Stimulated activated memory B cell treated with anti-CD40 and anti-IgM and Interleukin-4, amounts not matched to agents 10 μg/mL and 1 μg/mL and 100 μg/mL, for 72 hours (primary cell): Measurements from ENCODE around the gene CHRDL2.
A peak's percentile ranks its signal among the peaks of the same experiment; 100 is the strongest.

Experiments used
- ATAC-seq: fragments of 150-1000 bp; cut with Tn5 transposase; 2 replicates; pipeline ENCODE4 v1.10.0; 2021
- H3K27ac Mint-ChIP-seq: one replicate; pipeline ENCODE4 v1.8.0; 2022; ENCODE audit warnings: mild to moderate bottlenecking, mixed read lengths
- H3K27me3 Mint-ChIP-seq: one replicate; pipeline ENCODE4 v1.8.0; 2022; ENCODE audit warnings: mixed read lengths
- H3K36me3 Mint-ChIP-seq: one replicate; pipeline ENCODE4 v1.8.0; 2022; ENCODE audit warnings: mixed read lengths
- H3K4me1 Mint-ChIP-seq: one replicate; pipeline ENCODE4 v1.8.0; 2022; ENCODE audit warnings: mixed read lengths
- H3K4me3 Mint-ChIP-seq: one replicate; pipeline ENCODE4 v1.8.0; 2022; ENCODE audit warnings: mild to moderate bottlenecking, moderate library complexity, mixed read lengths
- H3K9me3 Mint-ChIP-seq: one replicate; pipeline ENCODE4 v1.8.0; 2022; ENCODE audit warnings: mixed read lengths

Gene CHRDL2

GRCh38 chr11:74707602-74708510 is 23.4 kb downstream of the CHRDL2 start:
- Mint-ChIP-seq H3K9me3 (no peaks in the 10 kb centered on the region), H3K4me3 (no peak overlapping the region), H3K27ac (no peak overlapping the region), H3K36me3 (no peaks in the 10 kb centered on the region), H3K4me1 (no peaks in the 10 kb centered on the region), H3K27me3 (no peaks in the 10 kb centered on the region)
- no peak for ATAC-seq

- H3K9me3 Mint-ChIP-seq: no peaks in the 10 kb centered on the region
- H3K27ac Mint-ChIP-seq: no peak overlapping the region
- ATAC-seq: no peak
- H3K36me3 Mint-ChIP-seq: no peaks in the 10 kb centered on the region
- H3K27me3 Mint-ChIP-seq: no peaks in the 10 kb centered on the region
- no peak overlapping the region for H3K4me3 Mint-ChIP-seq
- no peaks in the 10 kb centered on the region for H3K4me1 Mint-ChIP-seq
Measured at GRCh38 chr11:74707182-74707581, 24.0 kb downstream of the CHRDL2 start.

GRCh38 chr11:74703211-74703610 is 28.0 kb downstream of the CHRDL2 start:
- H3K4me3 Mint-ChIP-seq: no peak overlapping the region
- H3K9me3 Mint-ChIP-seq: no peaks in the 10 kb centered on the region

GRCh38 chr11:74702383-74703007 is 28.7 kb downstream of the CHRDL2 start:
- no peak overlapping the region for H3K27ac Mint-ChIP-seq
- peak; percentile 60 for ATAC-seq

More at GRCh38 chr11:74703211-74703610, 28.0 kb downstream of the CHRDL2 start:
- Mint-ChIP-seq H3K27me3 (peaks cover 12% of the 10 kb centered on the region), H3K4me1 (no peaks in the 10 kb centered on the region), H3K27ac (no peak overlapping the region), H3K36me3 (no peaks in the 10 kb centered on the region)
- no peak for ATAC-seq

GRCh38 chr11:74701351-74701750 is 29.9 kb downstream of the CHRDL2 start:
- Mint-ChIP-seq H3K27me3 (peaks cover 28% of the 10 kb centered on the region), H3K4me1 (peaks cover 9% of the 10 kb centered on the region), H3K27ac (no peak overlapping the region), H3K36me3 (no peaks in the 10 kb centered on the region), H3K4me3 (no peak overlapping the region), H3K9me3 (no peaks in the 10 kb centered on the region)
- ATAC-seq: no peak

More at GRCh38 chr11:74702383-74703007, 28.7 kb downstream of the CHRDL2 start:
- H3K4me3 Mint-ChIP-seq: no peak overlapping the region
- no peaks in the 10 kb centered on the region for H3K36me3 Mint-ChIP-seq
- H3K9me3 Mint-ChIP-seq: no peaks in the 10 kb centered on the region
- peaks cover 19% of the 10 kb centered on the region for H3K27me3 Mint-ChIP-seq
- H3K4me1 Mint-ChIP-seq: peaks cover 2% of the 10 kb centered on the region

GRCh38 chr11:74699615-74700396 is 31.4 kb downstream of the CHRDL2 start:
- Mint-ChIP-seq H3K27ac (no peak overlapping the region), H3K4me1 (peaks cover 9% of the 10 kb centered on the region), H3K36me3 (no peaks in the 10 kb centered on the region), H3K9me3 (no peaks in the 10 kb centered on the region), H3K4me3 (no peak overlapping the region), H3K27me3 (peaks cover 28% of the 10 kb centered on the region)
- no peak for ATAC-seq

- Mint-ChIP-seq H3K36me3 (no peaks in the 10 kb centered on the region), H3K27me3 (peaks cover 41% of the 10 kb centered on the region), H3K4me1 (peaks cover 9% of the 10 kb centered on the region), H3K9me3 (no peaks in the 10 kb centered on the region), H3K27ac (no peak overlapping the region), H3K4me3 (no peak overlapping the region)
- no peak for ATAC-seq
Measured at GRCh38 chr11:74697722-74698121, 33.5 kb downstream of the CHRDL2 start.

- H3K27ac Mint-ChIP-seq: no peak overlapping the region
- H3K4me1 Mint-ChIP-seq: peaks cover 9% of the 10 kb centered on the region
- no peaks in the 10 kb centered on the region for H3K36me3 Mint-ChIP-seq
- no peaks in the 10 kb centered on the region for H3K9me3 Mint-ChIP-seq
- peaks cover 41% of the 10 kb centered on the region for H3K27me3 Mint-ChIP-seq
- peak overlapping the region; percentile 42 for H3K4me3 Mint-ChIP-seq
- ATAC-seq: no peak
Measured at GRCh38 chr11:74696939-74697675, 34.1 kb downstream of the CHRDL2 start.

GRCh38 chr11:74696500-74696899 is 34.7 kb downstream of the CHRDL2 start:
- Mint-ChIP-seq H3K36me3 (no peaks in the 10 kb centered on the region), H3K4me3 (no peak overlapping the region), H3K27ac (no peak overlapping the region), H3K9me3 (no peaks in the 10 kb centered on the region), H3K27me3 (peaks cover 41% of the 10 kb centered on the region), H3K4me1 (peaks cover 9% of the 10 kb centered on the region)
- ATAC-seq: no peak

- Mint-ChIP-seq H3K9me3 (no peaks in the 10 kb centered on the region), H3K36me3 (no peaks in the 10 kb centered on the region), H3K4me3 (no peak overlapping the region), H3K27me3 (peaks cover 41% of the 10 kb centered on the region), H3K4me1 (peaks cover 9% of the 10 kb centered on the region), H3K27ac (no peak overlapping the region)
- no peak for ATAC-seq
Measured at GRCh38 chr11:74695705-74696280, 35.4 kb downstream of the CHRDL2 start.

- Mint-ChIP-seq H3K9me3 (no peaks in the 10 kb centered on the region), H3K27me3 (peaks cover 40% of the 10 kb centered on the region), H3K27ac (no peak overlapping the region), H3K4me3 (no peak overlapping the region), H3K4me1 (peaks cover 9% of the 10 kb centered on the region), H3K36me3 (no peaks in the 10 kb centered on the region)
- no peak for ATAC-seq
Measured at GRCh38 chr11:74694136-74694930, 36.9 kb downstream of the CHRDL2 start.

GRCh38 chr11:74693531-74693930 is 37.7 kb downstream of the CHRDL2 start:
- H3K27ac Mint-ChIP-seq: no peak overlapping the region
- ATAC-seq: no peak
- no peaks in the 10 kb centered on the region for H3K36me3 Mint-ChIP-seq
- peaks cover 9% of the 10 kb centered on the region for H3K4me1 Mint-ChIP-seq
- H3K9me3 Mint-ChIP-seq: no peaks in the 10 kb centered on the region
- peaks cover 32% of the 10 kb centered on the region for H3K27me3 Mint-ChIP-seq
- no peak overlapping the region for H3K4me3 Mint-ChIP-seq

GRCh38 chr11:74691755-74692154 is 39.5 kb downstream of the CHRDL2 start:
- ATAC-seq: no peak
- H3K27ac Mint-ChIP-seq: no peak overlapping the region

GRCh38 chr11:74689666-74690065 is 41.6 kb downstream of the CHRDL2 start:
- Mint-ChIP-seq H3K36me3 (no peaks in the 10 kb centered on the region), H3K27me3 (peaks cover 13% of the 10 kb centered on the region), H3K4me3 (no peak overlapping the region), H3K9me3 (peaks cover 4% of the 10 kb centered on the region), H3K4me1 (no peaks in the 10 kb centered on the region), H3K27ac (no peak overlapping the region)
- no peak for ATAC-seq

More at GRCh38 chr11:74691755-74692154, 39.5 kb downstream of the CHRDL2 start:
- no peaks in the 10 kb centered on the region for H3K4me1 Mint-ChIP-seq
- no peak overlapping the region for H3K4me3 Mint-ChIP-seq
- no peaks in the 10 kb centered on the region for H3K36me3 Mint-ChIP-seq
- H3K9me3 Mint-ChIP-seq: peaks cover under 1% of the 10 kb centered on the region
- peaks cover 14% of the 10 kb centered on the region for H3K27me3 Mint-ChIP-seq
